Uterus (tissue), 2 donors: ENCODE data around the gene DLG1.

Experiments
- CTCF ChIP-seq, 4 experiments: fragments of 200-600 bp in 2 of 4; fragments of 450-650 bp in 2 of 4; sonication (generic) in 2 of 4; IDR thresholded peaks; one replicate each; pipeline ENCODE4 v1.5.1; 2016 to 2019; ENCODE audit warnings: antibody characterized with exemption in 4 of 4, mild to moderate bottlenecking in 2 of 4, moderate library complexity in 1 of 4
- POLR2A ChIP-seq, 2 donors: fragments of 450-650 bp; IDR thresholded peaks; one replicate each; pipeline ENCODE4 v1.6.1; 2016; ENCODE audit warnings: antibody characterized with exemption in 2 of 2, mild to moderate bottlenecking in 1 of 2, moderate library complexity in 1 of 2

- no peak for TF ChIP-seq CTCF (IDR thresholded peaks at IDR 0.05)
- TF ChIP-seq POLR2A (IDR thresholded peaks at IDR 0.05): no peak
Observed at GRCh38 chr3:197122394-197122793, 176.0 kb downstream of the DLG1 start.
